Measurements from ENCODE around the gene ROPN1.
"Not testable (repeated sequence)": the region's sequence is repeated elsewhere in the genome, so short reads cannot be mapped to it uniquely, and the experiment has no call there.

The ROPN1 gene

DNA sequence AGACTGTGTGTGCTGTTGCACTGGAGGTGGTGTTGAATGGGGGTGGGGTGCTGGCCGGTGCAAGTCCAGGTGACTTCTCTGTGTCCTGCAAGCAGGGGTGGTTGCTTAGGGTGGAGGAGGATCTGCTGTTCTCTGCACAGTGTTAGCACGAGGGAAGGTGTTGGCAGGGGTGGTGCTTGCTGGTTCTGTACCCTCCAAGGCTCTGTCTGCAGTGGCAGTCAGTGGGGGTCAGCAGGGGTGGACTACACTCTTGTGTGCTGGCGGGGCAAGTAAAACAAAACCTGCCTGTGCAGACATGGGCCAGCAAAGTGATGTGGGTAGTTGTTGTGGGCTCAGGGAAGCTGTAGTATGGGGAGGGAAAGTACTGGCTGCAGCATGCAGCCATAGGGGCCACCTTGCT, 5.5 kb downstream of the ROPN1 start:
- DNase-seq, result no peak

DNA sequence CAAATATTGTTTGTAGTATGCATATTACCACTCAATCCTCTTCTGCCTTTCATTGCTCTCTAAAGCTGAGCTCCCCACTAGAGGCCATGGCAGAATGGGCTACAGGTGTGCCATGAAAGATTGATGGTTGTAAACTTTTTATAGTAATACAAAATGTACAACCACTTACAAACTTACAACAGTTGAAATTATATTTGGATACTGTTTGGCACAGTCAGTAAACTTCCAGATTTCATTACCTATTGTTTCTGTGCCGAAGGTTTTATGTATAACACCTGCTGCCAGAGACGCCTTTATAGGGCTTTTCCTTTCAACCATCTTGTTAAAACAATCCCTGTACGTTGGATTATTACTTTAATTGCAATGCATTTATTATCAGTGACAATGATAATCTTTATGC, 7.0 kb downstream of the ROPN1 start:
- DNase-seq, result no peak

DNA sequence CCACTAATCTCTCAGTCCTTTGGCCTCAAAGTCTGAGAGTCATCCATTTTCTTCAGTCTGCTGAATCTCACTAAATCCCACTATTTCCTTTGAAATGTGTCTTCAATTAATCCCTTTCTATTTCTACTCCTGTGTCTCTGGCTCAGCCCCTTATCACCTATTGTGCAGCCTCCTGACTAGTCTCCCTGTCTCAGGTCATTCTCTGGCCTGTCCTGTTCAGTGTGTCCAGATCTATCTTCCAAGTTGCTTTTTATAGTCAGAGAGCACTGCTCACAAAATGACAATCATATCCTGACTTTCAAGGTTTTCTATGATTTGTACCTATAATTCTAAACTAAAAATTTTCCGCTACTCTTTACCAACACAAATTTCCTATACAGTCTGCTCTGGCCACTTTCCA, 7.6 kb downstream of the ROPN1 start:
- no peak for DNase-seq

DNA sequence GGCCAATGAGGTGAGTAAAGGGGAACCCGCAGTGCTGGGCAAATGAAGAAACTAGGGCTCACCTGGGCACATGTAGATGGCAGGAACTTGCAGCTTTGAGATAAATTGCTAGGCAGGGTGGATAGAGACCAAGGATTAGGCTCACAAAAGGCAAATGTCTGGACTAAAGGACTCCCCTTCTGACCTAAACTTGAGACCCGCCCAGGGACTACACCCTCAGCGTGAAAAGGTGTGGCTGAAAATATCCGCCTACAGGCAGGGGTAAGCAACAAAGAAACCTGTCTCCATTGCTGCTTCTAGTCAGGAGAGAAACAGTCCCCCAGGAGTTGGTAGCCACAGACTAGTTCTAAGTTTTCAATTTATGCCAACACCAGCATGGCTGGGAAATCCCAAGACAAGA, 10.6 kb downstream of the ROPN1 start:
- DNase-seq, result not testable (repeated sequence)

DNA sequence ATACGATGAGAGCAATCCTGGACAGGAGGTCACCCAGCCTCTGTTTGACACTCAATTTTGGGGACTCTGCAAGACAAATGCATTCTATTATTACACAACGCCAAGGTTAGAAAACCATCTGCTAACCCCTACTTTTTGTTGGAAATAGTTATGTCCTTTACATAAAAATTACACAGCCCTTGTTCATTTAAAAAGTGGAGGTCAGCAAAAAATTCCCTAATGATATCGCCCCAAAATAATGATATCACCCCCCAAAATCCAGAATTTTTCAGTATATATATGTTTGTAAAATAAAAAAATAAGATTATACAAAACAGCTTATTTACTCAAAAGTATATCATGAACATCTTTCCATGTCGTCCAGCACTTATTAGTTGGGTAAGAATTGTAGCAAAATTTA, 11.4 kb downstream of the ROPN1 start:
- DNase-seq, result no peak

DNA sequence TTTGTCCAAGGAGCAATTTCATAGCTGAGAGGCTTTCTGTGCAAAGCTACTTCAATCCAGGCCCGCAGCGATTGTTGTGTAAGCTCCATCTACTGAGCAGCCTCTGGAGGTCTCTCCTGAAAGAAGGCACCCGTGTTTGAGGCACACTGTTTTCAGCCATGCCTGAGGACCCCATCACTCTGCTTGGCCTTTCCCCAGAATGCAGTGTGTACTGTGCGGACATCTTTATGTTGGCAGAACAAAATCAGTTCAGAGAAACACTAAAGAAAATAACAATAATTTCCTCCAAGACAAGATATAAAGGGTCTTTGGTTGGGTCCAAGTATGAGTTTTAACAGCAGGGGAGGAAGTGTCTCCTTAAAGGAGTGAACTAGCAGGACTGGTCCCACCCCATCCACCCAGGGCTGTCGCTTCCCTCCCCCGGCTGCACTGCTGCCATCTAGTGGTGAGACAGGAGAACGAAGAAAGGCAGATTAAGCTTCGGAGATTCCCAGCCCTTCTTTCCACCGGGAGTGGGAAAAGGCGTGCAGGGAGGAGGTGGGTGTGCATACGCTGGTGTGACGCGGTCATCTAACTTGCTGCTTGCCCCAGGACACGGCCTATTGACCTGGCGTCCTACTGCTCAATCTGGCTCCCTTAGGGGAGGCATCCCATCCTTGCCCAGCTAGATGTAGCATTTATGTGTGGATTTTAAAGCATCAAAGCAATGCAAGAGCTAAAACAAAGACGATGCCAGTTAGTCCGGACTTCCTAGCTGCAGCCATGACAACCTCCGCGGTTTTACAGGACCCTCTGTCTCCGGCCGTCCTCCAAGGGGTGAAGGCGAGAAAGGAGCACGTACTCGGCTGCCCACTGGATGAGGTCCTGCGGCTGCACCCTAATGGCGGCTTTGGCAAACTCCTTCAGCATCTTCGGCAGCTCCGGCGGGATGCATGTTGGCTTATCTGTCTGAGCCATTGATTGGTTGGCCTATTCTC, 12.1 kb downstream of the ROPN1 start:
- not testable (repeated sequence) for DNase-seq

DNA sequence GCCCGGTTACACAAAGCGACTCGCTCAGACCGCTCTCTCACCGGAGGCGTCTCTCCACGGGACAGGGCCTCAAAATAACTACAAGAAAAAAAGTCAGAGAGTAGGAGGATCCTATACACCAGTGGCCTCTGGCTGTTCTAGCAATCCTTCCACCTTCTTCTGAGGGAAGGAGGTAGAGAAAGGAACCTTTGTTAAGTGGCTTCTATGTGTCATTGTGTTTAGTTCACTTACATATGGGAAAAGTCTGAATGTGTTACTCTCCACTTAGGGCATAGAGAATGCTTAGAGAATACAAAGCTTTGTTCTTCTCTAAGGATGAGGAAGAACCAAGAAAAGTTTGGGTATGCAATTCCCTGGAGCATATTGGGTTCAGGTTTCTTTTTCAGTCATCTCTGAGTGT, 15.0 kb downstream of the ROPN1 start:
- DNase-seq, result not testable (repeated sequence)

DNA sequence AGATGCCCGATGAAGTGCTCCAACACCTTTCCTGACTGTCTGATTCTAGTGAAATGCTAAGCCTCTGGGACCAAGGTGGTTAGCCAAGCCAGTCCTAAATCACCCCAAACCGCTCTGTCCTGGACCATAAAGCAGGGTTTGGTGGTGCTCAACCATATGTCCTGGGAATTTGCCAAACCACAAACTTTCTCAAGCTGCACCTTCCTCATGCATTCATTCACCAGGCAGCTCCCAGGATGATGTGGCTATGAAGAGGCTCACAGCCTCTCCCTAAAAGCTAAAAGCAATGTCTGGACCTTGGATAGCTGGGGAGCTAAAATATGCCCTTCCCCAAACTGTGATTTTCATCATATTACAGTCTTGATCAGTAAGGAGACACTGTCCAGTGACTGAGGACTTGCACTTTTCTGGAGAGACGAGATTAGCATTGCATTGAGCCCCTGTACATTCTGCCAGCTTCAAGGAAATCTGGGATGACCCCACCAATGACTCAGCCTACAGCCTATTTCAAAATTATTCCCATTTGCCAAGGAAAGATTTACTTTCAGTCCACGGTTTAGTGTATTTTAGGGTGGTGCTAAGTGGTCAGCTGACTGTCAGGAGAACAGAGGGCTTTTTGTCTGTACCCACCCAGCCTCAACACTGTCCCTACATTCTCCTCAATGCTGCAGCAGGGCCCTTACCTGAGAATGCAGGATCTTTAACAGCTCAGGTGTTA, 15.6 kb downstream of the ROPN1 start:
- not testable (repeated sequence) for DNase-seq

DNA sequence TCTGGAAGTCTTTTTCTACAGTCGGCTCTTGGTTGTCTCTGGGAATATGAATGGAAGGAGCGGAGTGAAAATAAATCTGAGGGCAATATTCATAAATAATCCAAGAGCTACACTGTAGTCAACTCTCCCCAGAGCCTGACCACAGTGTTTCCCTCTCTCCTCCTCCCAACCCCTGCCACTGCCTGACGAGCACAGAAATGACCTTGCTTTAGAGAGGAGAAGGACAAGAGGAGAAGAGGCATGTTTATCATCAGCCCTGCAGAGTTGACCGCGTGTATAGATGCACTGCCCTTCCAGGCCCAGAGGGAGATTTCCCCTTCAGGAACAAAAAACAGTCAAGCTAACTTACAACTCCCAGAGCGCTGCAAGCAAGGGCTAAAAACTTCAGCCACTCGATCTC, 16.9 kb downstream of the ROPN1 start:
- DNase-seq, result not testable (repeated sequence)

DNA sequence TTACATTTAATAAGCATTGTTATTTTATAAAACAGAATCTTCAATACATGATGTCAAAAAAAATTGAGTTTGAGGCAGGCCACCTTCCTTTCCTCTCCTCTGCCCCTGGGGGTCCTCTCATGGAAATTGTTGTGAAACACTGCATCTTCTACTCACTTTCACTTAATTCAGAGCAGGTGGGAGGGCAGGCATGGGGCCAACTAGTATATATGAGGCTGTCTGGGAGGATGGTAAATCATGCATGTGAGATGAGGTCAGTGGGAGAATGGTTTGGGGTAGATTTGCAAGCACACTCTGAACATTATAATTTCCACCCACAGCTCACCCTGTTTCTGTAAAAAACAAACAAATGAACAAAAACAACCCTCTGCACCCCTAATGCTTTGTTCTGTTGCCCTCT, 20.5 kb downstream of the ROPN1 start:
- no peak for DNase-seq

DNA sequence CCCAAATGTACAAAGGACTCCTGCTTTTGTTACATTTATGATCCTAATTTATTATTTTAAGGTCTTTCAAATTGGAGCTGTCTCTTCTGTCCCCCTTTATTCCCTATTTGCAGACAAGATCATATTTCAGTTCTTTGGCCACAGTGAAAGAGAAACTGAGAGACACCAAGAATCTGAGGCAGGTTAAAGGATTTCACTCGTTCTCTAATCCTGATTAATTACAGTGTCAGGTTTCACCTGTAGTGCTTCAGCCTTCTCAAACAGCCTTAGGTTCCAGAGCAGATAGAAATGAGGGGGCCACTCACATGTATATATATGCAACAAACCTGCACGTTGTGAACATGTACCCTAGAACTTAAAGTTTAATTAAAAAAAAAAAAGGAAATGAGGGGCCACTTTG, 24.7 kb downstream of the ROPN1 start:
- DNase-seq, result not testable (repeated sequence)

DNA sequence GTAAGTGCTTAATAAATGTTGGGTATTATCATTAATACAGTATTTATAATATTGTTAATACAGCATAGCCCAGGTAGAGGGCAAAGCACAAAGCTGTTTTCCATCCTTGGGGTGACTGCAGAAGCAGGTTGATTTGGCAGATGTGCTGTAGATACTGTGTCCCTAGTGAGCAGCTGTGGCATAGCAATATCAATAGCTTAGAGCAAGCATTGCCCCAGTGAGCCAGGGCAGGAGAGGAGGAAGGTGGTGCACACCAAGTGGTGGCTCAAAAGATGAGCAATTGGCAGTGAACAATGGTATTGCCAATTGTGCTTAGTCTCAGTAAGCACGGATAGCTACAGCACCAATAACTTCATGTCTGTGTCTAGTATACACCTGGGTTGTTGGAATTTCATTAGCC, 25.1 kb downstream of the ROPN1 start:
- DNase-seq, result not testable (repeated sequence)

DNA sequence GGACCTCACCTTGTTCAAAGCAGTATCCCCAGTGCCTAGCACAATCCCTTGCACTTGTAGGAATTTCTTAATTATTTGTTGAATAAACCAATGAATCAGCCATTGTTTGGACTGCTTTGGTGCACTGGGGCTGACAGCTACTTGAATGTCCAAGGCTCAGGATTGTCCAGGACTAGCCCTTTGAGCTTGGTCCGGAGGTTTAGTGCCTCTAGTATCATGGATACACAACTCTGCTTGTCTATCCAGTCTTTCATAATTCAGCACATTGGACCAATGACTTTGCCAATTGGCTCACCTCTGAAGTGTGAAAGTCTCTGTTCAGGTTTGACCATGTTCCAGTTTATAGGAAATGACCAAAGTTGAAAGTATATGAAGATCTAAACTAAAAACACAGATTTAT, 27.1 kb downstream of the ROPN1 start:
- not testable (repeated sequence) for DNase-seq

DNA sequence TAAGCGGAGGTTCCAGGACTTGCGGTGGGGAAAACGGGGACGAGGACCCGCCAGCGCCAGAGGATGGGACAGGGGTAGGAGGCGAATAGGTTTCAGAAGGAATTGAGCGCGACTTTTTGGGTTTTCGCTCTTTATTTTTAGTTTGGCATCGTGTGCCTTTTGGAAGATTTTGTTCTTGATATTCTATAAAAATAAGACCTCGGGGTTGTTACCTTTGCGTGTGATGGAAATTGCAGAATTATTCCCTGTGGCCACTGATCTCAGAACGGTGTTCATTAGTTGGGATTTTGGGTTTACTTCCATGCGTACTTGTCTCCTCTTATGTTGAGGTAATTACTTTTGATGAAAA, 30.4 kb downstream of the ROPN1 start:
- DNase-seq, result no peak

DNA sequence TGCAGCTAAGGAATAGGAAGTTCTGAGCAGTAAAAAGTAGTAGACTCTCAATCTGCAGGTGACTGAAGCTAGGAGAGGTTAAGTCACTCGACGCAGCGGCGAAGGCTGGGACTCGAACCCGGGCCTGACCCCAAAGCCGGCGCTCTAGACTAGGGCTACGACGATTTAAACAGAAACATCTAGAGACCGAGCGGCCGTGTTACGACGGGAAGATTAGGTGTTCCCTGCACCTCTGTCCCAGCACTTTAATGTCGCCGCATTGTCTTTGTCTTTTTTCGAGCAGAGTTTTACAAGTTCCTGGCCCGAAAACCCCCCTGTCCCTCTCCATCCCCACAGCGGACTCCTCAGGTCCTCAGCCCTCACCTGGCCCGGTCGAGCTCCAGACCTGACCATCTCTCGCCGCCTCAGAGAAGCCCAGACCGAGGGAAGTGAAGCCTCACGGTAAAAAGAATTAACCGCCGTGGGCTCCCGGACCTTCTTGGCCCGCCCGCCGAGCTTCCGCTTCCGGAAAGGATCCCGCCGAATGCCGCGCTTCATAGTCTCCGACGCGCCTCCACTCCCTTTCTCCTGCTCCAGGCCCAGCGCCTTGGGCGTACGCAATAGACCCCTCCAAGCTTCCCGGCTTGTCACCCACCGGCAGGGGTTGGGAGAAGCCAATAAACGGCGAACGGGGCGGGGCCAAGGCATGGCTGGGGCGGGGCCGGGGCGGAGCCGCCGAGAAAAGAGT, 31.0 kb downstream of the ROPN1 start, which contains the start of gene CCDC14:
TSS of gene CCDC14 (minus strand) at position 449 of the 727 bp plus-strand sequence. CDS start at position 393, 56 bp downstream.
- DNase-seq, result peak; percentile 72

DNA sequence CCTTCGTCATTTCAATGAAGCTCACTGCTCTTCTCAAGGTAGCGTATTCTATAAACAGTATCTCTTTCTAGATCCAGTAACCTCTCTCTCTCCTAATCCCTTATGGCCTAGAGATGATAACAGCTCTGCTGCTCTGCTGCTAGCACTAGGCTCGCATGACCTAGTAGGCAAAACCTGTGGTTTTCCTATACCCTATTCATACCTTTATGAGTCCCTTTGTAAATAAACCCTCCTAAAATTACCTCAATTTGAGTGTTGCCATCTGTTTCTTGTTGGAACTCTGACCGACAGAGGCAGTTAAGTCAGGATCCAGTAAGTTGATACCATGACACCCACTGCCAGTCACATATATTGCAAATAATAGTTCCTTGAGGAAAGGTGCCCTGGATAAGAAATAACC, 38.2 kb downstream of the ROPN1 start:
- DNase-seq, result no peak

DNA sequence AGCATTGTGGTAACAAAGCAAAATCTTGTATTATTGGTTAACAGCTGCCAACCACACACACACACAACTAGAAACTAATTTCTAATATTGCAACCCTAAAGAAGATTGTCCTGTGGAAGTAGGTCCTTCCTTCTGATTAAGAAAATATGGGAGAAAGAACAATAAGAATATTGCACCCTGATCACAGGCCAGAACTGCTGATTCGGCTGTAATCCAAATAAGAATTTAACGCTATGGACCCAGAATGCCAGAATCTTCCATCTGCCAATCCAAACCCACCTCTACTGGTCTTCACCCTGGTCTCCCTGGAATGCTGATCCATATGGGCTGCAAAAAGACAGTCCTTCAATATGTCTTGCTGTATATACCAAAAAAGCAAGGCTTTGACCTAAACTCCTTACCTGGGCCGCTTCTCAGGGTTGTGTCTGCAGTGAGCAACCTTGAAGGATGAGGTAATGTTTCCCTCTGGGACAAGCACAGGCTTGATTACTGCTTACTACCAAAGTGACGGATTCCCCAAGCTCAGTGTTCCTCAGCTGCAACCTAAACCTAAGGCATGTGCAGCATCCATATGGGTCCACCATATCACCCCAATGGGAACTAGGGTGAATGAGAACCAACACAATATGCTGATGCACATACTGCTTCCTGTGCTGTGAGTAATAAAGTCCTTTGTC, 38.9 kb downstream of the ROPN1 start:
- DNase-seq, result no peak

DNA sequence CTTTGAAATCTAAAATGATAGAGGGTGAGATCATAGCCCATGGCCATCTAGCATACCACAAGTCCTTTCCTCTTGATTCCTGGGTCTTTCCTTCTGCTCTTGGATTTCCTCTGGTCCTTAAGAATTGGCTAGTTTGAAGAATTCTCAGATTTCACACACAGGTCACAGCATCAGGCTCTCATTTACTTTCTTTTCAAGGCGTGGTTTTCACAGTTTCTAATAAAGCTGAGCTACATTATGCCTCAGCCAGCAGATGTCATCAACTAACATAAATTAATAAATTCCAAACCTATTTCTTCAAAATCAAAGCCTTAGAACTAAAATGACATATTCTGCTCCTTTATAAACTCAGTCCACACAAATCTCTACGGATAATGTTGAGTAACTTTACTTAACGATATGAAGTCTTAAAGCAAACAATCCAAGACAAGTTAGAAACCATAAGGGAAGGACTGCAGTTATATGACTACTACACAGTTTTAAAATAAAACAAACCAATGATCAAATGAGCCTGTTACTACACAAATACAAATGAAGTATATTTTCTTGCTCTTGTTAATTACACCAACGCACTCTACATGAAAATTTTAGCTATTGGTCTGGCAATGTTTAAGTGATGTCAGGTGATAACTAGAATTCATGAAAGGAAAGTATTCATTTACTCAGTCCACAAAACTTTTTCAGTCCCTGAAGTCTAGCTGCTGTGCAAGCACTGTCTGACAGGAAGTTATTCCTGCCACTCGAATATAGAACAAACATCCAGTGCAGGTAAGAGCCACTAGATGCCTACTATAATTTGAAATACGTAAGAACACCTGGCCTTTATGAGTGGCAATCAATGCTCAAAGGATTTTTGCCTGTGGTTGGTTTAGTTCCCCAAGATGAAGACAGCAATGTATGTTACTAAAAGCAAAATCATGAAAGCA, 40.1 kb downstream of the ROPN1 start:
- no peak for DNase-seq

DNA sequence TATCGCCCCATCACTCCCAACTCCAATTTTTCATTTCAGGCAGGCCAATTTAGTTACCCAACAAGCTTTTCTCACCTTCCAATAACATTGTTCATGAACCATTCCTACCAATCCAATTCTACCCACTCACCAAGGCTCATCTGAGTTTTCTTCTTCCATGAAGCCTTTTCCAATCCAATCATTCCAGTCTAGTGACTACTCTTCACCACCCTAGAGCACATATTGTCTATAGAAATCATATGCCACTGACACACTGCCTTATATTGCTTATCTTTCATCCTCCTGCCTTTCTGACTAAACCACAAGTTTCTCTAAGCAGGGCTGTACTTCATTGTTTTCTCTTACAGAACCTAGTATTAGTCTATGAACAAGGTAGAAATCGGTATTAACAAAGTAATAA, 42.3 kb downstream of the ROPN1 start:
- DNase-seq, result no peak

DNA sequence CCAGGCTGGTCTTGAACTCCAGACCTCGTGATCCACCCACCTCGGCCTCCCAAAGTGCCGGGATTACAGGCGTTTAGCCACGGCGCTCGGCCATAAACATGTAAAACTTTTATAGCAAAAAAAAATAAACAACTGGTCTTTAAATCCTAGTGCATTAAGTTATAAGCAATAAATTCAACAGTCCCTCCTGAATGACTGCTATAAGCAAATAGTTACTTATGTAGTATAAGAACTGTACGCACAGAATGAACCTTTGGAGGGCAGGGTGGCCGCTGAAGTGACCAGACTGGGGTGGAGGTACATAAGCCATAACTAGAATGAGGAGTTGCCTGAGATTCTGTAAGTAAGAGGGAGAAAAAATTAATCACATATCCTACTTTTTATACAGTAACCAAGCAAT, 43.5 kb downstream of the ROPN1 start:
- no peak for DNase-seq

DNA sequence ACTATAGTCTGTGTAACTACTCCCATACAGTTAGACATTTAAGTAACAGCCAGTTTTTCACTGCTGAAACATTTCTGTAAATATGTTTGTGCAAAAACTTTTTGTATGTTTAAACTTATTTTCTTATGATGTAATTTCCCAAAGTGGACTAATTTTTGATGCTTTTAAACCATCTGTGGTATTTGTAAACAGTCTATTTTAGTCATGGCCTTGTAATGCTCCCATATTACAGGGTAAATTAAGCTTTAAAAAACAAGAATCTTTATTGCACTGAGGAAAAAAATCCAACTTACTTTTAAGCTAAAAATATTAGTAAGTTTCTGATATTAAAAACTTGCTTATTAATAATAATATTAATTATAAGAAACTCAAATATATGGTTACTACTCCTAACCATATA, 44.4 kb downstream of the ROPN1 start:
- no peak for DNase-seq

DNA sequence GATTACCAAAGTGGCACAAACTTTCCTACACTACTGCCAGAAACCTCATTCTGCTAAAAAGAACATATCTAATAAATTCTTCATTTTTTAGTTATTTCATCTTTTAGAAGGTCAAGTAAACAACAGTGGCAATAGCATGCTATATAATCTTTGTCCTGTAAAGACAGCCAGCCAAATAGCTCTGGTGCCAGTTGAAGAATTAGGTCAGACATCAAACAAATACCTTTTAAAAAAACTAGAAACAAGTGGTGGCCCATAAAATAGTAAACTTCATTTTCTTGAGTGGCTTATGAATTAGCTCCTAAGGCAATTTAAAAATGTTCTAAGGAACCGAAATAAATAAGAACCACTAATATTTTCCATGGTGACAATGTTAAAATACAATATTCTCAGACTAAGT, 50.4 kb downstream of the ROPN1 start:
- no peak for DNase-seq
